GM12878 (cell line): Measurements from ENCODE around the gene PPP1R14B. TPM values are rescaled to one million over a fixed set of nuclear protein-coding genes. Genes with fewer than 3 reads are reported as not detected.

Experiments
- LARP7 ChIP-seq: fragments of 450-650 bp; IDR thresholded peaks from 2 replicates; pipeline ENCODE4 v1.6.1; 2017; ENCODE audit warnings: mild to moderate bottlenecking
- USF2 ChIP-seq: IDR thresholded peaks from 2 replicates; pipeline ENCODE4 v1.6.1; 2011; ENCODE audit warnings: low read depth, low read length, improper control_type of control experiment, borderline replicate concordance
- ZBTB40 ChIP-seq: fragments of 450-650 bp; IDR thresholded peaks from 2 replicates; pipeline ENCODE4 v1.6.1; 2016; ENCODE audit warnings: mild to moderate bottlenecking, moderate library complexity, borderline replicate concordance
- polyA plus RNA-seq, 11 experiments: library from polyadenylated mRNA; depleted of rRNA in 4 of 11; unstranded in 6 of 11; stranded (reverse) in 5 of 11; fragments of >200 nt; fragmentation: Nextera tagmentation in 4 of 11; fragmentation: Illumina TruSeq in 1 of 11; extraction: Ambion mirVana in 4 of 11; extraction: Trizol in 1 of 11; gene quantifications; 1 replicate in 1 of 11; 2 replicates in 10 of 11; pipeline versions ENCODE4 v1.2.1 to v1.2.3, GENCODE V29; 2011 to 2016; ENCODE audit warnings: inconsistent platforms in 2 of 11, missing spikeins in 2 of 11, low read depth in 1 of 11
- total RNA-seq, 4 experiments: library from RNA; depleted of rRNA in 3 of 4; stranded (reverse); fragments of >200 nt in 3 of 4; fragmentation: Illumina TruSeq in 1 of 4; extraction: Trizol in 1 of 4; gene quantifications; 2 replicates each; pipeline versions ENCODE4 v1.2.1 to v1.2.3, GENCODE V29; 2013 to 2021

Gene PPP1R14B
- total and polyA plus RNA-seq, 10 of the 15 experiments (the other 5 are each of a cell fraction or from before 2014, with no cell fraction given), result 8.4 to 283 (median 124) TPM

- TF ChIP-seq ZBTB40 (peak; percentile 92), USF2 (no peak), LARP7 (peak; percentile 60)
- TF ChIP-seq, all 136 proteins: peak for 51
Observed at GRCh38 chr11:64240435-64241240, 6.1 kb downstream of the PPP1R14B start, which contains the start of gene FKBP2 (continued).
